Measurements from ENCODE around the gene PTPRM.

The PTPRM gene

DNA sequence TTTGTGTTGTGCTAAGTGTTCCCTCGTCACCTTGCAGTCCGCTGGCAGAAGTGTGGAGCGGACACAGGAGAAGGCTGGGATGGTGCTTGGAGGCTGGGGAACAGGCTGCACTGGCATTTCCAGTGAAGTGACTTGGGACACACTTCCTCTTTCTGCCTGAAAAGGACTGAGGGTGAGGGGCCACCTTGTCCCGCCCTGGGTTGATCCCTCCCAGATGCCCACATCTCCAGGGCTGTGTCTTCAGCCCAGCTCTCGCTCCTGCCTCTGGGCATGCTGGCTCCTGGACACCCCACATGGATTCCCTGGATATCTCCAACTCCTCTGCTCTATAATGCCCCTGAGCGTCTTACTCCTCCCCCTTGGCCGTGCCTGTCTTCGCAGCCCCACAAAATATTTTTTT is 412.6 kb downstream of the PTPRM start:
- no peak for DNase-seq (ENCODE audit: extremely low read depth in 1 of 2, low read depth in 1 of 2)

DNA sequence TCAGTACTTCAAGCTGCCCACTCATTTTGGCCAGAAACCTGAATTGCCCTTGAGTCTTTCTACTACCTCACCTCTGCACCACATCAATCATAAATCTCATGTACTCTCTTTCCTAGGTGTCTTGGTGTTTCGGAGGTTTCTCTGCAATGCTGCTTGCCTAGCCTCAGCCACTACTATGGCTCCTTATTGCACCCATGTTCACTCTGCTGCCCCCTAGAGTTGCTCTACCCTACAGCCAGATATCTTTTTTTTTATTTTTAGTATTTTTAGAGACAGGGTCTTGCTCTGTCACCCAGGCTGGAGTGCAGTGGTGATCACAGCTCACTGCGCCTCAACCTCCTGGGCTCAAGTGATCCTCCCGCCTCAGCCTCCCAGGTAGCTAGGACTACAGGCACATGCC is 413.0 kb downstream of the PTPRM start:
- no peak for DNase-seq (ENCODE audit: extremely low read depth in 1 of 2, low read depth in 1 of 2)

- no peak for DNase-seq (ENCODE audit: extremely low read depth in 1 of 2, low read depth in 1 of 2)
Observed at GRCh38 chr18:7980656-7981055, 413.5 kb downstream of the PTPRM start.

DNA sequence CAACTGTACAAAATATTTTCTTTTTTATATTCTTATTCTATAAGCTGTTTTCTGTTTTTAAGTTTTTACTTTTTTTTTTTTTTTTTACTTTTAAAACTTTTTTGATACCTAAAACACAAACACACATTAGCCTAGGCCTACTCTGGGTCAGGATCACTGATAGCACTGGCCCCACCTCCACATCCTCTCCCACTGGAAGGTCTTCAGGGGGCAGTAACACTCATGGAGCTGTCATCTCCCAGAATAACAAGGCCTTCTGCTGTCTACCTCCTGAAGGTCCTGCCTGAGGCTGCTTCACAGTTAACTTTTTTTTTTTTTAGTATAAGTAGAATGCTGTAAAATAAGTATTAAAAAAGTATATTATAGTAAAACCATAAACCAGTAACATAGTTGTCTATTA is 415.1 kb downstream of the PTPRM start:
- no peak for DNase-seq (ENCODE audit: extremely low read depth in 1 of 2, low read depth in 1 of 2)

GRCh38 chr18:7987284-7987976 is 420.3 kb downstream of the PTPRM start:
- DNase-seq (ENCODE audit: extremely low read depth in 1 of 2, low read depth in 1 of 2): no peak

GRCh38 chr18:7990670-7991069 is 423.6 kb downstream of the PTPRM start:
- DNase-seq (ENCODE audit: extremely low read depth in 1 of 2, low read depth in 1 of 2): no peak

- no peak for DNase-seq (ENCODE audit: extremely low read depth in 1 of 2, low read depth in 1 of 2)
Observed at GRCh38 chr18:8001711-8002301, 434.7 kb downstream of the PTPRM start.

GRCh38 chr18:8003878-8004675 is 437.0 kb downstream of the PTPRM start:
- DNase-seq (ENCODE audit: extremely low read depth in 1 of 2, low read depth in 1 of 2): no peak

DNA sequence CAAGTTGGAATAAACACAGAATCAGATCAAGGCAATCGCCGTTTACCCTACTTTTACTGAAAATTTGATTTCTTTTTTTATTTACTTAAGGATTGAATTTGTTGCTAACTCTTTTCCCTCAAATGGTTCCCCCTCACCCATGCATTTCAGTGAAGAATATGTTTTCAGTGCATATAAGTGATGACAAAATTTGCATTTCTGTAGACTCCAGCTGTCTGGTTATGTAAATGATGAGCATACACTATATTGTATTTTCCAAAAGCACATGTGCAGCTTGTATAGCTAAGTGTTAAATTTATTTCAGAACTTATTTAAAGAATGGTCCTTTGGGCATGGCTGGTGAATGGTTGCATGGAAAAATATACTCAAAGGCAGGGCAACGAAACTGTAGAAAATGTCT is 437.7 kb downstream of the PTPRM start:
- no peak for DNase-seq (ENCODE audit: extremely low read depth in 1 of 2, low read depth in 1 of 2)

DNA sequence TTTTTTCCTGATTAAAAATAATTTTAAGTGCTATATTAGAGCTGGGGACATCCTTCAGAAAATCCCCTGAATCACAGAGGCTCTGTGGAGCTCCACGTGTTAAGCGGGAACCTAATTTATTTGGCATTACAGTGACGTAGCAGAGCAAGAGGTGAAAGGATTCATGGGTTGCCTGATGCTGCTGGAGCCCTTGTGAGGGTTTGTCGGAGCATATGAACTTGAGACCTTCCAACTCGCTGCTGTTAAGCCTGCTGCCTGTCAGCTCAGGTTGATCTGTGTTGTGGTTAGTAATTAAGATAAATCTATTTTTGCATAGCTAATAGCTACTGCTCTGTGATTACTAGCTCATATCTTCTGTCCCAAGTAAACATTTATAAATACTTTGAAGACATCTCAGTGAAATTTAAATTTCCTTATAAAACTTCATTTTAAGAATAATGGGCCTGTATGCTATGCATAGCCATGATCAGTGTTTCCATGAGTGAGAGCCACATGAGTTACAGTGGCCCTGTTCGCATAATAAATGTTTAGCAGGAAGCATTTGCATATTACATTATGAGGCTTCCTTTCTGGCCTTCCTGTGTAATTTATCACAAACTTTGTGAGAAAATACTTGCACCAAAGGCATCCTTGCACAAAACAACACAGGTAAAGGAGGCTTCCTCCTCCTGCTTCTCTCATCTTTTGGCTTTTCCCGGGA is 438.9 kb downstream of the PTPRM start:
- DNase-seq (ENCODE audit: extremely low read depth in 1 of 2, low read depth in 1 of 2): no peak

DNA sequence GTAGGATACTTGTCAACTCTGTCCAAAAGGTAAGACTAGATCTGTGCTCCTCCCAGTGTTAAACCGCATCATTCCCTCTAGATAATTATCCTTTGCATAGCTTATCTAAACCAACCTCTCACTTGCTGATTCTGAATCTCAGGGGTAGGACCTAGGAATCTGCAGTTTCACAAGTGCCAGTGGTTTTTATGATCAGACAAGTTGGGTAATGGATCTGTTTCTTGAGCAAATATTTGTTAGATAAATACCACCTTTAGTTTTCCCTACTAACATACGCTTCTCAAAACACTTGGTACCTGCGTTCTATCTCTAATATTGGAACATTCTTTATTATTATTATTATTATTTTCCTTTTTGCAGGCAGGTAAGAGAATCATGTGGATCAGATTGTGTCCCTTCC is 439.9 kb downstream of the PTPRM start:
- DNase-seq (ENCODE audit: extremely low read depth in 1 of 2, low read depth in 1 of 2): no peak

GRCh38 chr18:8008033-8008432 is 440.9 kb downstream of the PTPRM start:
- no peak for DNase-seq (ENCODE audit: extremely low read depth in 1 of 2, low read depth in 1 of 2)

GRCh38 chr18:8011361-8011760 is 444.2 kb downstream of the PTPRM start:
- DNase-seq (ENCODE audit: extremely low read depth in 1 of 2, low read depth in 1 of 2): no peak

DNA sequence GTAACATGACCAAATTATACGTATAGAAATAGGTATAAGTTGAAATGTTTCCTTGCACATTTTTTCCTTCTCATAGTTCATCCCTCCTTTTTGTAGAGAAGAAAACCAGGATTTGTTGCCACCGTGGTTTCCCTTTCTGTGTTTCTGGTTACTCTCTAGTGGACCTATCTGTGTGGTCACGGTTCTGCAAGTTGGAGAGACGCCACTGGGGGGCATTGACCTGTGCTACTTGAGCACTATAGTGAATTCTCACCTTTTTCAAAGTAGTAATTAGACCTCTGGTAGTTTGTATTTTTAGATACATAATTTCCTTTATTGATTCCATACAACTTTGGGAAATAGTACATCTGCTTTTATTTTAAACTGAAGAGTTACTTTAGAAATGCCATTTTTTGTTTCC is 444.8 kb downstream of the PTPRM start:
- DNase-seq (ENCODE audit: extremely low read depth in 1 of 2, low read depth in 1 of 2): no peak

- DNase-seq (ENCODE audit: extremely low read depth in 1 of 2, low read depth in 1 of 2): no peak
Observed at GRCh38 chr18:8018701-8019331, 451.7 kb downstream of the PTPRM start.

GRCh38 chr18:8019600-8019999 is 452.5 kb downstream of the PTPRM start:
- no peak for DNase-seq (ENCODE audit: extremely low read depth in 1 of 2, low read depth in 1 of 2)

DNA sequence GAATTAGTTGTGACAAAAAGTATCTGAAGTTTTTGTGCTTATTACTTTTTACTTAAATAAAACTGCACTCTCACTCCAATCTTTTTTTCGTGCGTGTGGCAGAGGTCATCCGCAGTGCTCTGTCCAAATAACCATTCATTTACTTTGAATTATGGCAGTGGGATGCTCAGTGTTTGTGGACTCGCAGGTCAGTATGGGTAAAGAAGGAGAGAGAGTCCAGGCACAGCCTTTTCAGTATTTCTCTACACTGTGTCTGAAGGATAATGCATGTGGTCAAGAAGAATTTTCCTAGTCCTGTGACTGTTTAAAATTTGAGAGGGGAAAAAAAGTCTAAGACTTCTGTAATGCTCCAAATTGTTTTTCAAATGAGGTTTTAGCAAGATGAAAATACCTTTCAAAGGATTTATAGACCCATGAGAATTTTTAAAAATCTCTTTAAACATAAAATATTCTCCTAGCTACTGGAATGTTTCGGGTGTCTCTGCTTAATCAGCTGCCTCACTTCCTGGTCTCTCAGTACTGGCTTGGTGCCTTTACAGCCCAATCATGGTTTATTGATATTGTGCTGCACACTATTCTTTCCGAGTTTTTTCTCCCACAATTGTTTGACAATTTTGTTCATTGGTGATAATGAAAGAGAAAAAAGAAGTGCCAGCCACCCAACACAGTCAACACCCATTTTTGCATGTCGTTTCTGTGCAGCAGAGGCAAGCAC is 453.2 kb downstream of the PTPRM start:
- DNase-seq (ENCODE audit: extremely low read depth in 1 of 2, low read depth in 1 of 2): no peak

DNA sequence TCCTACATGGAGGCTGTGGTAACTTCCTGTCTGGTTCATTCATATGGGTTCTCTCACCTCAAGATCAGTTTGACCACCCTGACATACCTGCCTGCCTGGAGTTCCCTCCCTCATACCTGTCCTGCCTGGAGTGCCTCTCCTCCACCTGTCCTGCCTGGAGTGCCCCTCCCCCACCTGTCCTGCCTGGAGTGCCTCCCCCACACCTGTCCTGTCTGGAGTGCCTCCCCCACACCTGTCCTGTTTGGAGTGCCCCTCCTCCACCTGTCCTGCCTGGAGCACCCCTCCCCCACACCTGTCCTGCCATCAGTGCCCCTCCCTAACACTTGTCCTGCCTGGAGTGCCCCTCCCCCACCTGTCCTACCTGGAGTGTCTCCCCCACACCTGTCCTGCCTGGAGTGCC is 461.9 kb downstream of the PTPRM start:
- DNase-seq (ENCODE audit: extremely low read depth in 1 of 2, low read depth in 1 of 2): no peak

DNA sequence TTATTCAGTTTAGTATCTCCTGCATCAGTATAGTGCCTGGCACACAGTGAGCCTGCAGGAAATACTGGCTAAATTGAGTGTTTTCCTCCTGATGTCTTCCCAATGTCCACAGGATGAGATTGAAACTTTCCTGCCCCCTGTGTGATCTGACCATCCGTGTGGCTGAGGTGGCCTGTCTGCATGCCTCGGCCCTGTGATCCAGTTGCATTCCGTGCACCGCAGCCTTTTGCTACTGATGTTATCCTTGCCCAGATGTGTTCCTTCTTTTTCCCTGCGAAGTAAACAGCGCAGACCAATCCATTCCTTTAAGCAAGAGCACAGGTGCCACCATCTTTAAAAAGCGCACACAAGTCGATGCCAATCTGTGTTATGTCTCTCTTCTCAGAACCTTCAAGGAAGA is 462.6 kb downstream of the PTPRM start:
- no peak for DNase-seq (ENCODE audit: extremely low read depth in 1 of 2, low read depth in 1 of 2)

DNA sequence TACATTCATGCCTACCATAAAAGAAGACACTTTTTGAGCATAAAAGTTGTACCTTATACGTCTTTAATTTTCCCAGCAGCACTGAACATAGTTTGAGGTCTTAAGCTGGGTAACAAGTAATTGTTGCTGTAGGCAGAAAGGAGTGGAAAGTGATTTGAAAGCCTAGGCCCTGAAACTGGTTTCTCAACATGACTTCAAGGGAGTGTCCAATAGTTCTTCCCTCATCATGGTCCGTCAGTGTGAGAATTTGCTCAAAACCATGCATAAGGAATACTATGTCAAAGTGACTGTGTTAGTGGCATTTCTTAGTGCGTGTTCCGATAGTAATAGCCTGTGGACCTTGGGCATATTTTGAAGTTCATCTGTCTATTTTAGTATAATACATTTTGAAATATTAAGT is 463.1 kb downstream of the PTPRM start:
- DNase-seq (ENCODE audit: extremely low read depth in 1 of 2, low read depth in 1 of 2): no peak
